ENCODE measurements around the gene NUF2. TPM values are rescaled to one million over a fixed set of nuclear protein-coding genes. Genes with fewer than 3 reads are reported as not detected.

The NUF2 gene
- total and polyA plus RNA-seq, 10 donors, result 2.4 to 8.2 (median 4.8) TPM

DNA sequence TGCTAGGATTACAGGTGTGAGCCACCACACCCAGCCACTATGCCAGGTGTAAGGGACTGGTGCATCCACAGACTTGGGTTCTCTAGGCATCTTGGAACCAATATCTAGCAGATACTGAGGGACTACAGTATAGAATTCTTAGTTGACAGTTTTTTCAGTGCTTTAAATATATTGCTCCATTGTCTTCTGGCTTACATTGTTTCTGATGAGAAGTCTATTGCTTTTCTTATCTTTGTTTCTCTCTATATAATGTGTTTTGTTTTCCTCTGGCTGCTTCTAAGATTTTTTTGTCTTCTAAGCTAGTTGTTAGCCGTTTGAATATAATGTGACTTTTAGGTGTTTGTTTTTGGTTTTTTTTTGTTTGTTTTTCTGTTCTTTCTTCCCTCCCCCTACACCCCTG lies 13.5 kb downstream of the NUF2 start:
- H3K36me3 ChIP-seq, result peaks cover 0 to 59% (median 0%) of the 10 kb centered on the region in 6 donors
- 90 to 100% (median 96%) methylated on average over 1 of the region's 1 CpG for WGBS, 5 donors
- TF ChIP-seq, protein P1, sequence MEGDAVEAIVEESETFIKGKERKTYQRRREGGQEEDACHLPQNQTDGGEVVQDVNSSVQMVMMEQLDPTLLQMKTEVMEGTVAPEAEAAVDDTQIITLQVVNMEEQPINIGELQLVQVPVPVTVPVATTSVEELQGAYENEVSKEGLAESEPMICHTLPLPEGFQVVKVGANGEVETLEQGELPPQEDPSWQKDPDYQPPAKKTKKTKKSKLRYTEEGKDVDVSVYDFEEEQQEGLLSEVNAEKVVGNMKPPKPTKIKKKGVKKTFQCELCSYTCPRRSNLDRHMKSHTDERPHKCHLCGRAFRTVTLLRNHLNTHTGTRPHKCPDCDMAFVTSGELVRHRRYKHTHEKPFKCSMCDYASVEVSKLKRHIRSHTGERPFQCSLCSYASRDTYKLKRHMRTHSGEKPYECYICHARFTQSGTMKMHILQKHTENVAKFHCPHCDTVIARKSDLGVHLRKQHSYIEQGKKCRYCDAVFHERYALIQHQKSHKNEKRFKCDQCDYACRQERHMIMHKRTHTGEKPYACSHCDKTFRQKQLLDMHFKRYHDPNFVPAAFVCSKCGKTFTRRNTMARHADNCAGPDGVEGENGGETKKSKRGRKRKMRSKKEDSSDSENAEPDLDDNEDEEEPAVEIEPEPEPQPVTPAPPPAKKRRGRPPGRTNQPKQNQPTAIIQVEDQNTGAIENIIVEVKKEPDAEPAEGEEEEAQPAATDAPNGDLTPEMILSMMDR (IDR thresholded peaks at IDR 0.05 in 8 of 11, conservative IDR thresholded peaks at IDR 0.05 in 3 of 11), result no peak
- TF ChIP-seq POLR2AphosphoS5 (IDR thresholded peaks at IDR 0.05), result no peak
- no peak for TF ChIP-seq POLR2A (IDR thresholded peaks at IDR 0.05)
- no peaks in the 10 kb centered on the region for H3K27me3 ChIP-seq (replicated peaks in 1 of 7)
- no peak overlapping the region for H3K27ac ChIP-seq
- H3K9me3 ChIP-seq, result peaks cover 0 to 24% (median 18%) of the 10 kb centered on the region in 8 donors
- H3K4me1 ChIP-seq, result no peaks in the 10 kb centered on the region
- intact Hi-C loops (cut with DNase I; ENCODE audit: low total_unique reads), result no loop called here
- no peak for DNase-seq
- H3K4me3 ChIP-seq, result no peak overlapping the region

DNA sequence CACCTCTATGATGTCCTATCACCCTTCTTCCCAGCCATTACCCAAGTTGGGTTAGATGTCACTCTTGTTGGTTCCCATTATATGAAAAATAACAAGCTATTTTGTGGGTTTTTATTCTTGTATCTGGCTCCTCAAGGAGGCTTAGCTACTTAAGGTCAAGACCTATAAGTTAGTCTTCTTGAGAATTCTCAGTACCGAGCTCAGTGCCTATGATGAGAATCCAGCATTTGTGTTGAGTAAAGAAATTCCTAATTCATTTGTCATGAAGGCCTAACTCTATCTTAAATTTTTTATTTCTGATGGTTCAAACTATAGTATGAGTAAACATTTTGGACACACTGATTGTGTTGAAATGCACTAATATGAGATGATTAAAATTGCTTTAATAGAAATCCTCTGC lies 15.9 kb downstream of the NUF2 start:
- Histone ChIP-seq H3K4me3 (no peak overlapping the region), H3K36me3 (peaks cover 0 to 63% (median 0%) of the 10 kb centered on the region in 6 donors), H3K27ac (no peak overlapping the region), H3K9me3 (peaks cover 0 to 9% (median 0%) of the 10 kb centered on the region in 8 donors), H3K27me3 (replicated peaks in 1 of 7) (no peaks in the 10 kb centered on the region), H3K4me1 (no peaks in the 10 kb centered on the region)
- WGBS, 5 donors, result 97 to 100% (median 98%) methylated on average over 1 of the region's 1 CpG
- no peak for DNase-seq
- TF ChIP-seq POLR2AphosphoS5 (IDR thresholded peaks at IDR 0.05) (no peak), POLR2A (IDR thresholded peaks at IDR 0.05) (no peak)
- TF ChIP-seq, protein P1 (IDR thresholded peaks at IDR 0.05 in 8 of 11, conservative IDR thresholded peaks at IDR 0.05 in 3 of 11), result no peak
- intact Hi-C loops (cut with DNase I; ENCODE audit: low total_unique reads), result no loop called here

DNA sequence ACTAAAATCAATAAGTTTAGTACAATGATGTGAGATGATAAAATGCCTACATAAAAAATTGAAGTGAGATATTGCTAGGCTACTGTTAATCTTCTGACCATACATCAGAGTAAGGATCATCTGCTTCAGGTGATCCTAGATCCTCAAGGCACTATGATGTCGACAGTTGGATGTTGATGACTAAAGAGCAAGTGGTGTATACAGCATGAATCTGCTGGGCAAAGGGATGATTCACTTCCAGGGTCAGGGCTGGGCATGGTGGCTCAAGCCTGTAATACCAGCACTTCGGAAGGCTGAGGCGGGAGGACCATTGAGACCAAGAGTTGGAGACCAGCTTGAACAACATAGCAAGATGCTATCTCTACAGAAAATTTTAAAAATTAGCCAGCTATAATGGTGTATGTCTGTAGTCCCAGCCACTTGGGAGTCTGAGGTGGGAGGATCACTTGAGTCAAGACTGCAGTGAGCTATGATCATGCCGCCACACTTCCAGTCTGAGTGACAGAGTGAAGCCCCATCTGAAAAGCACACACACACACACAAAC lies 24.6 kb downstream of the NUF2 start:
- no peaks in the 10 kb centered on the region for H3K4me1 ChIP-seq
- H3K9me3 ChIP-seq, result no peaks in the 10 kb centered on the region
- TF ChIP-seq, protein P1 (IDR thresholded peaks at IDR 0.05 in 8 of 11, conservative IDR thresholded peaks at IDR 0.05 in 3 of 11), result no peak
- TF ChIP-seq POLR2AphosphoS5 (IDR thresholded peaks at IDR 0.05) (no peak), POLR2A (IDR thresholded peaks at IDR 0.05) (no peak)
- intact Hi-C loops (cut with DNase I; ENCODE audit: low total_unique reads), result no loop called here
- DNase-seq, result no peak
- H3K27me3 ChIP-seq (replicated peaks in 1 of 7), result no peaks in the 10 kb centered on the region
- H3K27ac ChIP-seq, result no peak overlapping the region
- peaks cover 0 to 70% (median 0%) of the 10 kb centered on the region in 6 donors for H3K36me3 ChIP-seq
- H3K4me3 ChIP-seq, result no peak overlapping the region
- WGBS, 5 donors, result 74 to 99% (median 99%) methylated on average over 4 of the region's 4 CpGs

DNA sequence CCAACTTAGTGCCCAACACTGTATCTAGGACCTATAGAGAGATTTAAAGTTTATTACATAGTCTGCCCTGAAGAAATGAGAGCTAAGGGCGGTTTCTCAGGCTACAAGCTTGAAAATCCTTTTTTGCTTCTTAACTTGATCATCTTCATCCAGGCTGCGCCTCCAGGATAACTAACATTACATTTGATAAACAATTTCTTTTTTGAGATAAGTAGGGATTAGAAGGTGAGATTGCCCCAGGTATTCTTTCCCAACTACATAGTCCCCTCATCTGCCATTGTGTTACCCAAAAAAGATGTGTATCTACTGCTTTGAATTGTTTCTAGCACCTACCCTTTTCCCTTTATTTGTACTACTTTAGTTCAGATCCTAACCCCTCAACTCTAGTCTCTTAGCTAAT lies 25.4 kb downstream of the NUF2 start:
- no peak for DNase-seq
- intact Hi-C loops (cut with DNase I; ENCODE audit: low total_unique reads), result no loop called here
- H3K27me3 ChIP-seq (replicated peaks in 1 of 7), result no peaks in the 10 kb centered on the region
- peaks cover 0 to 72% (median 0%) of the 10 kb centered on the region in 6 donors for H3K36me3 ChIP-seq
- H3K9me3 ChIP-seq, result no peaks in the 10 kb centered on the region
- WGBS, 5 donors, result 97 to 100% (median 99%) methylated on average over 2 of the region's 2 CpGs
- H3K4me1 ChIP-seq, result no peaks in the 10 kb centered on the region
- H3K4me3 ChIP-seq, result no peak overlapping the region
- H3K27ac ChIP-seq, result no peak overlapping the region
- TF ChIP-seq POLR2AphosphoS5 (IDR thresholded peaks at IDR 0.05), result no peak
- TF ChIP-seq POLR2A (IDR thresholded peaks at IDR 0.05), result no peak
- TF ChIP-seq, protein P1 (IDR thresholded peaks at IDR 0.05 in 8 of 11, conservative IDR thresholded peaks at IDR 0.05 in 3 of 11), result no peak
